DND-41 (cell line): Measurements from ENCODE around the gene MBNL2.

Source experiments
- ATAC-seq: fragments of 200-7000 bp; cut with Tn5 transposase; 3 replicates; pipeline ENCODE4 v1.9.1; 2021; ENCODE audit warnings: low read depth; ENCODE audit not compliant: insufficient read depth
- DNase-seq: peaks from one replicate; pipeline ENCODE4 v3.0.0-alpha.2; 2020
- H2AFZ ChIP-seq: 2 replicates; pipeline ENCODE4 v1.6.0; 2012; ENCODE audit warnings: low read depth, low read length
- H3K27ac ChIP-seq: 2 replicates; pipeline ENCODE4 v1.5.1; 2012; ENCODE audit warnings: low read length, inconsistent platforms
- H3K27me3 ChIP-seq: fragments of 200-600 bp; sonication (generic); 2 replicates; pipeline ENCODE4 v1.6.0; 2012; ENCODE audit warnings: low read length, mild to moderate bottlenecking, inconsistent platforms; ENCODE audit not compliant: insufficient read depth, poor library complexity
- H3K36me3 ChIP-seq: 2 replicates; pipeline ENCODE4 v1.5.1; 2012; ENCODE audit warnings: low read length, inconsistent platforms; ENCODE audit not compliant: insufficient read depth
- H3K4me1 ChIP-seq: 2 replicates; pipeline ENCODE4 v1.5.1; 2012; ENCODE audit warnings: mild to moderate bottlenecking, low read length; ENCODE audit not compliant: insufficient read depth
- H3K4me2 ChIP-seq: 2 replicates; pipeline ENCODE4 v1.6.0; 2012; ENCODE audit warnings: mild to moderate bottlenecking, moderate library complexity, low read length, inconsistent platforms; ENCODE audit not compliant: insufficient read depth
- H3K4me3 ChIP-seq, 2 experiments: fragments of 200-600 bp in 1 of 2; shearing (Covaris generic) in 1 of 2; 2 replicates each; pipeline ENCODE4 v1.5.1; 2012 to 2016; ENCODE audit warnings: inconsistent platforms in 2 of 2, low read length in 2 of 2, mild to moderate bottlenecking in 2 of 2, low read depth in 1 of 2, moderate library complexity in 1 of 2
- H3K79me2 ChIP-seq: 2 replicates; pipeline ENCODE4 v1.6.0; 2012; ENCODE audit warnings: low read length, inconsistent platforms; ENCODE audit not compliant: insufficient read depth
- H3K9ac ChIP-seq: 2 replicates; pipeline ENCODE4 v1.6.0; 2012; ENCODE audit warnings: low read depth, mild to moderate bottlenecking, inconsistent platforms, low read length, moderate library complexity
- H3K9me3 ChIP-seq: 2 replicates; pipeline ENCODE4 v1.5.1; 2012; ENCODE audit warnings: low read length, moderate library complexity, mild to moderate bottlenecking, inconsistent platforms; ENCODE audit not compliant: insufficient read depth, severe bottlenecking
- H4K20me1 ChIP-seq: 2 replicates; pipeline ENCODE4 v1.6.0; 2012; ENCODE audit warnings: low read length; ENCODE audit not compliant: insufficient read depth
- EZH2 ChIP-seq: IDR thresholded peaks from 3 replicates; pipeline ENCODE4 v1.6.1; 2012; ENCODE audit warnings: borderline replicate concordance, low read depth, mild to moderate bottlenecking, moderate library complexity, low read length, inconsistent platforms; ENCODE audit not compliant: severe bottlenecking
- TF ChIP-seq, protein P1 (sequence below): IDR thresholded peaks from 2 replicates; pipeline ENCODE4 v1.5.1; 2012; ENCODE audit warnings: borderline replicate concordance, low read length, moderate library complexity, mild to moderate bottlenecking; ENCODE audit not compliant: poor library complexity, severe bottlenecking; ENCODE audit errors: extremely low read depth

MBNL2 gene

GRCh38 chr13:97220151-97220900 is 1.8 kb upstream of the MBNL2 start:
- ATAC-seq (no peak), DNase-seq (no peak)
- no peak overlapping the region for H3K27ac ChIP-seq
- H3K36me3 ChIP-seq, result no peaks in the 10 kb centered on the region
- TF ChIP-seq EZH2, result no peak
- TF ChIP-seq, protein P1, sequence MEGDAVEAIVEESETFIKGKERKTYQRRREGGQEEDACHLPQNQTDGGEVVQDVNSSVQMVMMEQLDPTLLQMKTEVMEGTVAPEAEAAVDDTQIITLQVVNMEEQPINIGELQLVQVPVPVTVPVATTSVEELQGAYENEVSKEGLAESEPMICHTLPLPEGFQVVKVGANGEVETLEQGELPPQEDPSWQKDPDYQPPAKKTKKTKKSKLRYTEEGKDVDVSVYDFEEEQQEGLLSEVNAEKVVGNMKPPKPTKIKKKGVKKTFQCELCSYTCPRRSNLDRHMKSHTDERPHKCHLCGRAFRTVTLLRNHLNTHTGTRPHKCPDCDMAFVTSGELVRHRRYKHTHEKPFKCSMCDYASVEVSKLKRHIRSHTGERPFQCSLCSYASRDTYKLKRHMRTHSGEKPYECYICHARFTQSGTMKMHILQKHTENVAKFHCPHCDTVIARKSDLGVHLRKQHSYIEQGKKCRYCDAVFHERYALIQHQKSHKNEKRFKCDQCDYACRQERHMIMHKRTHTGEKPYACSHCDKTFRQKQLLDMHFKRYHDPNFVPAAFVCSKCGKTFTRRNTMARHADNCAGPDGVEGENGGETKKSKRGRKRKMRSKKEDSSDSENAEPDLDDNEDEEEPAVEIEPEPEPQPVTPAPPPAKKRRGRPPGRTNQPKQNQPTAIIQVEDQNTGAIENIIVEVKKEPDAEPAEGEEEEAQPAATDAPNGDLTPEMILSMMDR, result no peak
- no peaks in the 10 kb centered on the region for H3K9me3 ChIP-seq
- no peaks in the 10 kb centered on the region for H4K20me1 ChIP-seq
- H3K4me3 ChIP-seq, result no peak overlapping the region
- peaks cover 27% of the 10 kb centered on the region for H3K79me2 ChIP-seq
- peaks cover 32% of the 10 kb centered on the region for H3K4me1 ChIP-seq
- H3K9ac ChIP-seq, result no peak overlapping the region
- H2AFZ ChIP-seq, result no peak overlapping the region
- no peaks in the 10 kb centered on the region for H3K27me3 ChIP-seq
- no peak overlapping the region for H3K4me2 ChIP-seq

GRCh38 chr13:97221046-97221445 is 1.1 kb upstream of the MBNL2 start:
- Histone ChIP-seq H3K27me3 (no peaks in the 10 kb centered on the region), H3K4me1 (peaks cover 33% of the 10 kb centered on the region), H4K20me1 (no peaks in the 10 kb centered on the region), H3K9ac (no peak overlapping the region), H3K4me2 (no peak overlapping the region), H3K27ac (no peak overlapping the region), H3K9me3 (no peaks in the 10 kb centered on the region), H3K79me2 (peaks cover 33% of the 10 kb centered on the region), H2AFZ (no peak overlapping the region), H3K36me3 (no peaks in the 10 kb centered on the region), H3K4me3 (no peak overlapping the region)
- ATAC-seq, result no peak
- TF ChIP-seq, protein P1, result no peak
- TF ChIP-seq EZH2, result no peak
- DNase-seq, result no peak

DNA sequence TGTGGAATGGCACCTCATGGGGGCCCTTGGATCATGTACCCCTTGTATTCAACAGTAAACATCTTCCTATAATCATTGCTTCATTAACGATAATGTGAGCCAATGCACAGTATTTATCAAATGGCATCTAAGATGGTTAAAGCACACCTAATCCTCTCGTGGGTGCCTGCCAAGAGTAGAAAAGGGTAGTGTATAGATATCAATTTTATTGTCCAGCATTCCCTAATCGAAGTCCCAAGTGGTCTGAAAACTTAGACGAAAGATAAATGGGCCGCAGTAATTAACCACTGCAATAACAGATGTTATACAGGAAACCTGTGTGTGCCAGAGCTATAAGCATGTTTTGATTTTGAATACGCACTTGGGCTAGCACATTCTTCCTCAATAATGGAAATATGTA is 667 bp upstream of the MBNL2 start:
- no peak for ATAC-seq
- Histone ChIP-seq H3K9ac (peak overlapping the region; percentile 59; the same call in 1 of the 2 replicates), H3K27me3 (no peaks in the 10 kb centered on the region)

More for the DNA sequence above, 667 bp upstream of the MBNL2 start:
- H3K36me3 ChIP-seq, result no peaks in the 10 kb centered on the region
- no peak overlapping the region for H3K4me3 ChIP-seq
- peak overlapping the region; percentile 64 for H3K4me2 ChIP-seq
- TF ChIP-seq EZH2, result no peak
- TF ChIP-seq, protein P1, result no peak
- H2AFZ ChIP-seq, result peak overlapping the region; percentile 23
- peaks cover 37% of the 10 kb centered on the region for H3K4me1 ChIP-seq
- peak overlapping the region; percentile 66; the same call in 1 of the 2 replicates for H3K27ac ChIP-seq
- H3K79me2 ChIP-seq, result peaks cover 36% of the 10 kb centered on the region
- no peaks in the 10 kb centered on the region for H4K20me1 ChIP-seq
- no peak for DNase-seq
- H3K9me3 ChIP-seq, result no peaks in the 10 kb centered on the region
